A673 (cell line): Measurements from ENCODE around the gene NEK1.

ENCODE experiments used
- EZH2 ChIP-seq: fragments of 200-600 bp; sonication (generic); IDR thresholded peaks from 2 replicates; pipeline ENCODE4 v1.6.1; 2017; ENCODE audit warnings: borderline replicate concordance, low read depth, mild to moderate bottlenecking, mixed read lengths, antibody characterized with exemption, low read length; ENCODE audit not compliant: poor library complexity, severe bottlenecking
- TF ChIP-seq, protein P1 (sequence below): fragments of 300-800, 200-600 bp; sonication (generic); conservative IDR thresholded peaks from 2 replicates; pipeline ENCODE4 v1.5.1; 2017; ENCODE audit warnings: low read depth, mild to moderate bottlenecking, antibody characterized with exemption, low read length, moderate library complexity, mixed read lengths

DNA sequence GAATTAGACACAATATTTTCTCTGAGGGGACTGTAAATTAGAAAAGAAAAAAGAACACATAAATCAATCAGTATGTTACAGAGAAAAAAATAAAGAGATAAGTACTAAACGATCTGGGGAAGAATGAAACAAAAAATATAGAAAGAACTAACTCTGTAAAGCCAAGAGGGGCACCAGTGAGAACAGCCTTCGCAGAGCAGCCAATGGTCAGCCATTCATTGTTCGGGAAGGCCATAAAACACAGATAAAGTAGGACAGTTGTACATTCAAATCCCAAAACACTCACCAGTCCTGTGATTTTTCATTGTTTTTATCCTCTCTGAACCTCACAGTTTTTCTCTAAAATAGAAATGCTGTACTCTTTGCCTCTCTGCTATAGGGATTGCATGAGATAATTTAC is 127.9 kb downstream of the NEK1 start:
- TF ChIP-seq, protein P1, sequence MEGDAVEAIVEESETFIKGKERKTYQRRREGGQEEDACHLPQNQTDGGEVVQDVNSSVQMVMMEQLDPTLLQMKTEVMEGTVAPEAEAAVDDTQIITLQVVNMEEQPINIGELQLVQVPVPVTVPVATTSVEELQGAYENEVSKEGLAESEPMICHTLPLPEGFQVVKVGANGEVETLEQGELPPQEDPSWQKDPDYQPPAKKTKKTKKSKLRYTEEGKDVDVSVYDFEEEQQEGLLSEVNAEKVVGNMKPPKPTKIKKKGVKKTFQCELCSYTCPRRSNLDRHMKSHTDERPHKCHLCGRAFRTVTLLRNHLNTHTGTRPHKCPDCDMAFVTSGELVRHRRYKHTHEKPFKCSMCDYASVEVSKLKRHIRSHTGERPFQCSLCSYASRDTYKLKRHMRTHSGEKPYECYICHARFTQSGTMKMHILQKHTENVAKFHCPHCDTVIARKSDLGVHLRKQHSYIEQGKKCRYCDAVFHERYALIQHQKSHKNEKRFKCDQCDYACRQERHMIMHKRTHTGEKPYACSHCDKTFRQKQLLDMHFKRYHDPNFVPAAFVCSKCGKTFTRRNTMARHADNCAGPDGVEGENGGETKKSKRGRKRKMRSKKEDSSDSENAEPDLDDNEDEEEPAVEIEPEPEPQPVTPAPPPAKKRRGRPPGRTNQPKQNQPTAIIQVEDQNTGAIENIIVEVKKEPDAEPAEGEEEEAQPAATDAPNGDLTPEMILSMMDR, result no peak
- TF ChIP-seq EZH2, result no peak
